WTC11 (cell line): ENCODE data around the gene MACROD2. TPM values are rescaled to one million over a fixed set of nuclear protein-coding genes. Genes with fewer than 3 reads are reported as not detected.
A peak's percentile ranks its signal among the peaks of the same experiment; 100 is the strongest.

ENCODE experiments used
- ATAC-seq: fragments of 200-7000 bp; cut with Tn5 transposase; 2 replicates; pipeline ENCODE4 v1.10.0; 2021; ENCODE audit warnings: mild to moderate bottlenecking, moderate library complexity
- CTCF ChIA-PET: fragments of 300-600 bp; sonication (Branson Sonifier 250); formaldehyde crosslinking; loops from one replicate; lab custom pipeline; 2021; ENCODE audit warnings: antibody characterized with exemption; lab: Charles Lee
- POLR2A ChIA-PET: fragments of 350-600 bp; sonication (Branson Sonifier 250); formaldehyde crosslinking; loops from one replicate; lab custom pipeline; 2021; ENCODE audit warnings: antibody characterized with exemption; lab: Charles Lee
- DNase-seq: peaks from one replicate; pipeline ENCODE4 v3.0.0; 2021; ENCODE audit warnings: low spot score
- H3K27ac Mint-ChIP-seq: 2 replicates; pipeline ENCODE4 v1.8.0; 2021; ENCODE audit warnings: mixed read lengths
- H3K27me3 Mint-ChIP-seq: 2 replicates; pipeline ENCODE4 v1.8.0; 2021; ENCODE audit warnings: low read depth, mild to moderate bottlenecking, moderate library complexity, mixed read lengths
- H3K36me3 Mint-ChIP-seq: 2 replicates; pipeline ENCODE4 v1.8.0; 2021; ENCODE audit warnings: mixed read lengths
- H3K4me1 Mint-ChIP-seq: 2 replicates; pipeline ENCODE4 v1.8.0; 2022; ENCODE audit warnings: mixed read lengths
- H3K4me3 Mint-ChIP-seq: 2 replicates; pipeline ENCODE4 v1.8.0; 2021; ENCODE audit warnings: mild to moderate bottlenecking, moderate library complexity, mixed read lengths
- H3K9me3 Mint-ChIP-seq: 2 replicates; pipeline ENCODE4 v1.8.0; 2021; ENCODE audit warnings: mixed read lengths
- ATF3 ChIP-seq: sonication (generic); formaldehyde crosslinking; conservative IDR thresholded peaks from 2 replicates; pipeline ENCODE4 v1.8.1; 2022; ENCODE audit warnings: mild to moderate bottlenecking, missing genetic modification reagents
- CTCF ChIP-seq: fragments of 200-600 bp; IDR thresholded peaks from 2 replicates; pipeline ENCODE4 v1.8.0; 2022; ENCODE audit warnings: antibody characterized with exemption
- ELF4 ChIP-seq: sonication (generic); formaldehyde crosslinking; IDR thresholded peaks from 2 replicates; pipeline ENCODE4 v1.8.1; 2022; ENCODE audit warnings: low read depth, mild to moderate bottlenecking, moderate library complexity, missing genetic modification reagents
- ETV6 ChIP-seq: sonication (generic); formaldehyde crosslinking; IDR thresholded peaks from 2 replicates; pipeline ENCODE4 v1.8.1; 2022; ENCODE audit warnings: mild to moderate bottlenecking, missing genetic modification reagents
- FOXP1 ChIP-seq: sonication (generic); formaldehyde crosslinking; IDR thresholded peaks from 2 replicates; pipeline ENCODE4 v1.8.0; 2022; ENCODE audit warnings: missing genetic modification reagents, mild to moderate bottlenecking, moderate library complexity, borderline replicate concordance
- KAT7 ChIP-seq: sonication (generic); formaldehyde crosslinking; IDR thresholded peaks from 2 replicates; pipeline ENCODE4 v1.8.1; 2023; ENCODE audit warnings: missing genetic modification reagents, mild to moderate bottlenecking, borderline replicate concordance
- NFE2L1 ChIP-seq: sonication (generic); formaldehyde crosslinking; IDR thresholded peaks from 2 replicates; pipeline ENCODE4 v1.8.1; 2023; ENCODE audit warnings: missing genetic modification reagents
- NFYB ChIP-seq: sonication (generic); formaldehyde crosslinking; conservative IDR thresholded peaks from 2 replicates; pipeline ENCODE4 v1.8.0; 2022; ENCODE audit warnings: low read depth, missing genetic modification reagents
- NR3C1 ChIP-seq: sonication (generic); formaldehyde crosslinking; conservative IDR thresholded peaks from 2 replicates; pipeline ENCODE4 v1.8.1; 2023; ENCODE audit warnings: low read depth, mild to moderate bottlenecking, missing genetic modification reagents
- OVOL2 ChIP-seq: fragments of 250-450 bp; sonication (Bioruptor Pico); IDR thresholded peaks from 2 replicates; pipeline ENCODE4 v1.9.0; 2021; ENCODE audit warnings: mild to moderate bottlenecking, borderline replicate concordance
- PREB ChIP-seq: sonication (generic); formaldehyde crosslinking; IDR thresholded peaks from 2 replicates; pipeline ENCODE4 v1.8.1; 2022; ENCODE audit warnings: mild to moderate bottlenecking, missing genetic modification reagents, moderate library complexity, borderline replicate concordance
- PRRX2 ChIP-seq: fragments of 250-450 bp; sonication (Bioruptor Pico); IDR thresholded peaks from 2 replicates; pipeline ENCODE4 v1.8.0; 2021; ENCODE audit warnings: mild to moderate bottlenecking
- SOX15 ChIP-seq: fragments of 250-450 bp; sonication (Bioruptor Pico); IDR thresholded peaks from 2 replicates; pipeline ENCODE4 v1.9.0; 2021; ENCODE audit warnings: mild to moderate bottlenecking
- TP53 ChIP-seq: sonication (generic); formaldehyde crosslinking; IDR thresholded peaks from 2 replicates; pipeline ENCODE4 v1.8.1; 2023; ENCODE audit warnings: mild to moderate bottlenecking, missing genetic modification reagents
- ZNF396 ChIP-seq: fragments of 250-450 bp; sonication (Bioruptor Pico); IDR thresholded peaks from 2 replicates; pipeline ENCODE4 v1.8.0; 2021; ENCODE audit warnings: mild to moderate bottlenecking, moderate library complexity, borderline replicate concordance
- total RNA-seq: library from RNA; stranded (reverse); gene quantifications from 3 replicates; pipeline ENCODE4 v1.2.3, GENCODE V29; 2021
- TF ChIP-seq, protein P1 (sequence below): sonication (generic); formaldehyde crosslinking; IDR thresholded peaks from 2 replicates; pipeline ENCODE4 v1.8.1; 2023; ENCODE audit warnings: mild to moderate bottlenecking, missing genetic modification reagents, moderate library complexity
- TF ChIP-seq, protein P2 (sequence below): sonication (generic); formaldehyde crosslinking; IDR thresholded peaks from 2 replicates; pipeline ENCODE4 v1.8.1; 2023; ENCODE audit warnings: mild to moderate bottlenecking, moderate library complexity, missing genetic modification reagents
- TF ChIP-seq, protein P3 (sequence below): fragments of 250-450 bp; sonication (Bioruptor Pico); IDR thresholded peaks from 2 replicates; pipeline ENCODE4 v1.9.0; 2021; ENCODE audit warnings: moderate library complexity, mild to moderate bottlenecking, inconsistent platforms, borderline replicate concordance
- TF ChIP-seq, protein P4 (sequence below): sonication (generic); formaldehyde crosslinking; IDR thresholded peaks from 2 replicates; pipeline ENCODE4 v1.8.1; 2023; ENCODE audit warnings: mild to moderate bottlenecking, missing genetic modification reagents
- TF ChIP-seq, protein P5 (sequence below): sonication (generic); formaldehyde crosslinking; conservative IDR thresholded peaks from 2 replicates; pipeline ENCODE4 v1.8.1; 2023; ENCODE audit warnings: mild to moderate bottlenecking, low read depth, missing genetic modification reagents, moderate library complexity

The MACROD2 gene
- total RNA-seq, 1 experiment from 2014 or later, result 4.1 TPM

DNA sequence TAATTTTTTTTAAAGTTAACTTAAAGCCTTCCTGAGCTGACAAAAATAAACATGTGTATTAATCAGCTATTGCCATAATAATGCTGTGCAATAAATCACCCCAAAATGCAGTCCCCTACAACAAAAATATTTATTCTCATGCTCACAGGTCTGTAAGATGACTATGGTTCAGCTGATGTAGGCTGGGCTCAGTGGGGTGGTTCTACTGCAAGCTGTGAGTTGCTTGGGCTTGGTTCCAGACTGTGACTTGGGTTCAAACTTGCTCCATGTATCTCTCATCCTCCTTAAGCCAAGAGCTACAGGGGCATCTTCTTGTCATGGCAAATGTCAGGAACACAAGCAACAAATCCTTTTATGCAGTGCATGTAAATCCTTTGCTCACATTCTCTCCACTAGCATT, 1933.6 kb downstream of the MACROD2 start:
- no peak for ATAC-seq
- DNase-seq, result no peak
- no peak for TF ChIP-seq ZNF396 (CRISPR knock-in tag)
- TF ChIP-seq SOX15 (CRISPR knock-in tag), result no peak
- TF ChIP-seq PRRX2, result no peak
- TF ChIP-seq OVOL2 (CRISPR knock-in tag), result no peak
- no peak for TF ChIP-seq ELF4 (CRISPR knock-in tag)
- no peak for TF ChIP-seq NFE2L1
- TF ChIP-seq ATF3 (CRISPR knock-in tag), result no peak
- TF ChIP-seq, protein P1, sequence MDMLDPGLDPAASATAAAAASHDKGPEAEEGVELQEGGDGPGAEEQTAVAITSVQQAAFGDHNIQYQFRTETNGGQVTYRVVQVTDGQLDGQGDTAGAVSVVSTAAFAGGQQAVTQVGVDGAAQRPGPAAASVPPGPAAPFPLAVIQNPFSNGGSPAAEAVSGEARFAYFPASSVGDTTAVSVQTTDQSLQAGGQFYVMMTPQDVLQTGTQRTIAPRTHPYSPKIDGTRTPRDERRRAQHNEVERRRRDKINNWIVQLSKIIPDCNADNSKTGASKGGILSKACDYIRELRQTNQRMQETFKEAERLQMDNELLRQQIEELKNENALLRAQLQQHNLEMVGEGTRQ (CRISPR knock-in tag), result no peak
- no peak for TF ChIP-seq PREB (CRISPR knock-in tag)
- TF ChIP-seq, protein P2, sequence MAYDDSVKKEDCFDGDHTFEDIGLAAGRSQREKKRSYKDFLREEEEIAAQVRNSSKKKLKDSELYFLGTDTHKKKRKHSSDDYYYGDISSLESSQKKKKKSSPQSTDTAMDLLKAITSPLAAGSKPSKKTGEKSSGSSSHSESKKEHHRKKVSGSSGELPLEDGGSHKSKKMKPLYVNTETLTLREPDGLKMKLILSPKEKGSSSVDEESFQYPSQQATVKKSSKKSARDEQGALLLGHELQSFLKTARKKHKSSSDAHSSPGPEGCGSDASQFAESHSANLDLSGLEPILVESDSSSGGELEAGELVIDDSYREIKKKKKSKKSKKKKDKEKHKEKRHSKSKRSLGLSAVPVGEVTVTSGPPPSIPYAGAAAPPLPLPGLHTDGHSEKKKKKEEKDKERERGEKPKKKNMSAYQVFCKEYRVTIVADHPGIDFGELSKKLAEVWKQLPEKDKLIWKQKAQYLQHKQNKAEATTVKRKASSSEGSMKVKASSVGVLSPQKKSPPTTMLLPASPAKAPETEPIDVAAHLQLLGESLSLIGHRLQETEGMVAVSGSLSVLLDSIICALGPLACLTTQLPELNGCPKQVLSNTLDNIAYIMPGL (CRISPR knock-in tag), result no peak
- TF ChIP-seq NR3C1 (CRISPR knock-in tag), result no peak
- TF ChIP-seq, protein P3, sequence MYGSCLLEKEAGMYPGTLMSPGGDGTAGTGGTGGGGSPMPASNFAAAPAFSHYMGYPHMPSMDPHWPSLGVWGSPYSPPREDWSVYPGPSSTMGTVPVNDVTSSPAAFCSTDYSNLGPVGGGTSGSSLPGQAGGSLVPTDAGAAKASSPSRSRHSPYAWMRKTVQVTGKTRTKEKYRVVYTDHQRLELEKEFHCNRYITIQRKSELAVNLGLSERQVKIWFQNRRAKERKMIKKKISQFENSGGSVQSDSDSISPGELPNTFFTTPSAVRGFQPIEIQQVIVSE, result no peak
- no peak for TF ChIP-seq FOXP1 (CRISPR knock-in tag)
- no peak for TF ChIP-seq KAT7 (CRISPR knock-in tag)
- TF ChIP-seq ETV6, result no peak
- no peak for TF ChIP-seq TP53
- H3K4me3 Mint-ChIP-seq, result no peak overlapping the region
- no peaks in the 10 kb centered on the region for H3K36me3 Mint-ChIP-seq
- no peaks in the 10 kb centered on the region for H3K4me1 Mint-ChIP-seq
- POLR2A ChIA-PET, result no interaction called here
- H3K27me3 Mint-ChIP-seq, result no peaks in the 10 kb centered on the region; the same call in 1 of the 2 replicates
- H3K27ac Mint-ChIP-seq, result no peak overlapping the region
- H3K9me3 Mint-ChIP-seq, result peaks cover 14% of the 10 kb centered on the region
- CTCF ChIA-PET, result no interaction called here

DNA sequence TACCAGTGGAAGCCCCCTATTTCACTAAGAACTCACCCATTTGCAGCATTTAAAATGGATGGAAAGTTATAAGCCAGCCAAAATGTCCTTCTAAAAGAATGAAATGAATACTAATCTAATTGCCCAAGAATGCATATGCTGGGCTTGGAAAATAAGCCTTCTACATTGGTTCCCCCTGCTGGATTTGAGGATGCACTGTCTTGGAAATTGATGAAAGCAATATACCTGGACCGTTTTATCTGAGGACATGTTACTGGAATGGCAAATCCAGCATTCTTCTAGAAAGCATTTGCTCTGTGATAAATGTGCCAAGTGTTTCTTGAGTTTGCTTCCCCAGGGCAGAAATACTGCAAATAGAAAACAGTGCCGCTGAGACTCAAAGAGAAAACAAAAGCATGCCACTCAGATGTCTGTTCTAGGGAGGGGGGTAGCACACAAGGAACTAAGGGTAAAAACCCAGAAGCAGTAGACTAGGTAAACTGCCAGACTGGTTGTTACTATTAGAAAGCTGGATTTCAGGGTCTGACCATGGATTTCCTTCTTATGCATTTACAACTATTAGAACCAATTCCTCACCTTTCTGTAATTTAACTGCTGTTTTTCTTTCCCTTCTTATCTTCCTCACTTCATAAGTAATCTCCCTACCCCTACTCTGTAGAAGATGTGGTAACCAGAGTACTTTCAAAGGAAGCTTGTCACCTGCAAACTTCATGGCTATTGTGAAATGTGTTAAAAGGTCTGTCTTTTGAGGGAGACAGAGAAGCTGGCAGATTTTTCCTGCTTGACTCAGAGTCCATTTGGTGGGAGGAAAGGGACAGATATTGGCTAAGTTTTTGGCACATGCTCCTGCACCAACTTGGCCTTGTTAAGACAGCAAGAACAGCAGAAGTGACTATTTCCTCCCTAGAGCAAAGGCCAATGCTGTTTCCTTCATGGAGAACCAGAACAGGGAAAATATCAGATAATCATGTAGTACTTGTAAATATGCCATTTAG, 1935.3 kb downstream of the MACROD2 start:
- DNase-seq, result no peak
- H3K27ac Mint-ChIP-seq, result no peak overlapping the region
- H3K4me3 Mint-ChIP-seq, result no peak overlapping the region
- no peaks in the 10 kb centered on the region for H3K36me3 Mint-ChIP-seq
- H3K4me1 Mint-ChIP-seq, result peaks cover 4% of the 10 kb centered on the region; the same call in 1 of the 2 replicates
- peak; percentile 75 for ATAC-seq
- H3K27me3 Mint-ChIP-seq, result no peaks in the 10 kb centered on the region; the same call in 1 of the 2 replicates
- H3K9me3 Mint-ChIP-seq, result peaks cover 19% of the 10 kb centered on the region
- ChIA-PET CTCF (interaction anchor here (0.6 to 1.0 kb wide), 4 partner anchors 30 to 1740 kb away, joined by 3 to 8 read pairs (median 4); no protein-coding TSS in a partner anchor), POLR2A (no interaction called here)
- no peak for TF ChIP-seq NFYB (CRISPR knock-in tag)
- TF ChIP-seq, protein P4, sequence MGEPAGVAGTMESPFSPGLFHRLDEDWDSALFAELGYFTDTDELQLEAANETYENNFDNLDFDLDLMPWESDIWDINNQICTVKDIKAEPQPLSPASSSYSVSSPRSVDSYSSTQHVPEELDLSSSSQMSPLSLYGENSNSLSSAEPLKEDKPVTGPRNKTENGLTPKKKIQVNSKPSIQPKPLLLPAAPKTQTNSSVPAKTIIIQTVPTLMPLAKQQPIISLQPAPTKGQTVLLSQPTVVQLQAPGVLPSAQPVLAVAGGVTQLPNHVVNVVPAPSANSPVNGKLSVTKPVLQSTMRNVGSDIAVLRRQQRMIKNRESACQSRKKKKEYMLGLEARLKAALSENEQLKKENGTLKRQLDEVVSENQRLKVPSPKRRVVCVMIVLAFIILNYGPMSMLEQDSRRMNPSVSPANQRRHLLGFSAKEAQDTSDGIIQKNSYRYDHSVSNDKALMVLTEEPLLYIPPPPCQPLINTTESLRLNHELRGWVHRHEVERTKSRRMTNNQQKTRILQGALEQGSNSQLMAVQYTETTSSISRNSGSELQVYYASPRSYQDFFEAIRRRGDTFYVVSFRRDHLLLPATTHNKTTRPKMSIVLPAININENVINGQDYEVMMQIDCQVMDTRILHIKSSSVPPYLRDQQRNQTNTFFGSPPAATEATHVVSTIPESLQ (CRISPR knock-in tag), result no peak
- 0 out of 2 replicates have a peak, but pooled peaks have one; percentile 20 for TF ChIP-seq CTCF
- TF ChIP-seq, protein P5, sequence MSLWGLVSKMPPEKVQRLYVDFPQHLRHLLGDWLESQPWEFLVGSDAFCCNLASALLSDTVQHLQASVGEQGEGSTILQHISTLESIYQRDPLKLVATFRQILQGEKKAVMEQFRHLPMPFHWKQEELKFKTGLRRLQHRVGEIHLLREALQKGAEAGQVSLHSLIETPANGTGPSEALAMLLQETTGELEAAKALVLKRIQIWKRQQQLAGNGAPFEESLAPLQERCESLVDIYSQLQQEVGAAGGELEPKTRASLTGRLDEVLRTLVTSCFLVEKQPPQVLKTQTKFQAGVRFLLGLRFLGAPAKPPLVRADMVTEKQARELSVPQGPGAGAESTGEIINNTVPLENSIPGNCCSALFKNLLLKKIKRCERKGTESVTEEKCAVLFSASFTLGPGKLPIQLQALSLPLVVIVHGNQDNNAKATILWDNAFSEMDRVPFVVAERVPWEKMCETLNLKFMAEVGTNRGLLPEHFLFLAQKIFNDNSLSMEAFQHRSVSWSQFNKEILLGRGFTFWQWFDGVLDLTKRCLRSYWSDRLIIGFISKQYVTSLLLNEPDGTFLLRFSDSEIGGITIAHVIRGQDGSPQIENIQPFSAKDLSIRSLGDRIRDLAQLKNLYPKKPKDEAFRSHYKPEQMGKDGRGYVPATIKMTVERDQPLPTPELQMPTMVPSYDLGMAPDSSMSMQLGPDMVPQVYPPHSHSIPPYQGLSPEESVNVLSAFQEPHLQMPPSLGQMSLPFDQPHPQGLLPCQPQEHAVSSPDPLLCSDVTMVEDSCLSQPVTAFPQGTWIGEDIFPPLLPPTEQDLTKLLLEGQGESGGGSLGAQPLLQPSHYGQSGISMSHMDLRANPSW (CRISPR knock-in tag), result no peak
